ENCODE data around the gene IL12RB2. TPM values are rescaled to one million over a fixed set of nuclear protein-coding genes. Genes with fewer than 3 reads are reported as not detected.

IL12RB2 gene
- total RNA-seq, 1 donor from 2014 or later, result not detected

GRCh38 chr1:67281244-67281643 is 26.4 kb upstream of the IL12RB2 start:
- DNase-seq (ENCODE audit: extremely low spot score, unreplicated experiment), result no peak
- Mint-ChIP-seq H3K36me3 (ENCODE audit: unreplicated experiment) (no peaks in the 10 kb centered on the region), H3K4me1 (ENCODE audit: unreplicated experiment) (no peaks in the 10 kb centered on the region), H3K27me3 (ENCODE audit: unreplicated experiment) (peaks cover 8% of the 10 kb centered on the region), H3K27ac (ENCODE audit: unreplicated experiment) (no peak overlapping the region), H3K4me3 (ENCODE audit: unreplicated experiment) (no peak overlapping the region), H3K9me3 (ENCODE audit: unreplicated experiment) (no peaks in the 10 kb centered on the region)
- no peak for TF ChIP-seq CTCF (IDR thresholded peaks at IDR 0.05)

GRCh38 chr1:67285780-67286488 is 21.7 kb upstream of the IL12RB2 start:
- no peaks in the 10 kb centered on the region for H3K36me3 Mint-ChIP-seq (ENCODE audit: unreplicated experiment)
- TF ChIP-seq CTCF (IDR thresholded peaks at IDR 0.05), result no peak
- no peak overlapping the region for H3K4me3 Mint-ChIP-seq (ENCODE audit: unreplicated experiment)
- no peak overlapping the region for H3K27ac Mint-ChIP-seq (ENCODE audit: unreplicated experiment)
- no peaks in the 10 kb centered on the region for H3K9me3 Mint-ChIP-seq (ENCODE audit: unreplicated experiment)
- no peak for DNase-seq (ENCODE audit: extremely low spot score, unreplicated experiment)
- H3K27me3 Mint-ChIP-seq (ENCODE audit: unreplicated experiment), result peaks cover 5% of the 10 kb centered on the region
- H3K4me1 Mint-ChIP-seq (ENCODE audit: unreplicated experiment), result no peaks in the 10 kb centered on the region

GRCh38 chr1:67290236-67290635 is 17.4 kb upstream of the IL12RB2 start:
- Mint-ChIP-seq H3K27ac (ENCODE audit: unreplicated experiment) (no peak overlapping the region), H3K9me3 (ENCODE audit: unreplicated experiment) (no peaks in the 10 kb centered on the region), H3K36me3 (ENCODE audit: unreplicated experiment) (no peaks in the 10 kb centered on the region), H3K27me3 (ENCODE audit: unreplicated experiment) (peaks cover 11% of the 10 kb centered on the region), H3K4me3 (ENCODE audit: unreplicated experiment) (no peak overlapping the region), H3K4me1 (ENCODE audit: unreplicated experiment) (no peaks in the 10 kb centered on the region)
- no peak for TF ChIP-seq CTCF (IDR thresholded peaks at IDR 0.05)
- DNase-seq (ENCODE audit: extremely low spot score, unreplicated experiment), result no peak

GRCh38 chr1:67294836-67295617 is 12.6 kb upstream of the IL12RB2 start:
- DNase-seq (ENCODE audit: extremely low spot score, unreplicated experiment), result no peak
- H3K9me3 Mint-ChIP-seq (ENCODE audit: unreplicated experiment), result no peaks in the 10 kb centered on the region
- H3K27ac Mint-ChIP-seq (ENCODE audit: unreplicated experiment), result no peak overlapping the region
- peaks cover 42% of the 10 kb centered on the region for H3K27me3 Mint-ChIP-seq (ENCODE audit: unreplicated experiment)
- H3K4me3 Mint-ChIP-seq (ENCODE audit: unreplicated experiment), result no peak overlapping the region
- no peak for TF ChIP-seq CTCF (IDR thresholded peaks at IDR 0.05)
- no peaks in the 10 kb centered on the region for H3K36me3 Mint-ChIP-seq (ENCODE audit: unreplicated experiment)
- H3K4me1 Mint-ChIP-seq (ENCODE audit: unreplicated experiment), result no peaks in the 10 kb centered on the region

- TF ChIP-seq CTCF (IDR thresholded peaks at IDR 0.05), result no peak
- DNase-seq (ENCODE audit: extremely low spot score, unreplicated experiment), result no peak
- H3K4me3 Mint-ChIP-seq (ENCODE audit: unreplicated experiment), result no peak overlapping the region
- no peaks in the 10 kb centered on the region for H3K9me3 Mint-ChIP-seq (ENCODE audit: unreplicated experiment)
- H3K27me3 Mint-ChIP-seq (ENCODE audit: unreplicated experiment), result peaks cover 62% of the 10 kb centered on the region
- H3K4me1 Mint-ChIP-seq (ENCODE audit: unreplicated experiment), result no peaks in the 10 kb centered on the region
- H3K27ac Mint-ChIP-seq (ENCODE audit: unreplicated experiment), result no peak overlapping the region
- no peaks in the 10 kb centered on the region for H3K36me3 Mint-ChIP-seq (ENCODE audit: unreplicated experiment)
Observed at GRCh38 chr1:67298762-67299161, 8.9 kb upstream of the IL12RB2 start.

All from osteocyte (in vitro differentiated cells).